ENCODE measurements around the gene VAT1.

Gene VAT1

GRCh38 chr17:43031666-43032065 is 9.5 kb upstream of the VAT1 start:
- no peaks in the 10 kb centered on the region for H3K36me3 ChIP-seq (replicated peaks)
- no peak for DNase-seq
- no peak overlapping the region for H3K27ac ChIP-seq
- H3K4me3 ChIP-seq (ENCODE audit: low read depth, low read length) = no peak overlapping the region
- no peak for TF ChIP-seq CTCF (IDR thresholded peaks at IDR 0.05; ENCODE audit: low read depth, low read length, missing control alignments)
- H3K27me3 ChIP-seq (replicated peaks) = no peaks in the 10 kb centered on the region
- in situ Hi-C loops (cut with HindIII; ENCODE audit: low pct_ligation_motif_present, low sequenced_read_pairs) = no loop called here

GRCh38 chr17:43030137-43030767 is 8.1 kb upstream of the VAT1 start:
- H3K36me3 ChIP-seq (replicated peaks) = no peaks in the 10 kb centered on the region
- no peak overlapping the region for H3K4me3 ChIP-seq (ENCODE audit: low read depth, low read length)
- H3K27ac ChIP-seq = no peak overlapping the region
- DNase-seq = no peak
- no peaks in the 10 kb centered on the region for H3K27me3 ChIP-seq (replicated peaks)
- in situ Hi-C loops (cut with HindIII; ENCODE audit: low pct_ligation_motif_present, low sequenced_read_pairs) = no loop called here
- TF ChIP-seq CTCF (IDR thresholded peaks at IDR 0.05; ENCODE audit: low read depth, low read length, missing control alignments) = no peak

- no peak for DNase-seq
- Histone ChIP-seq H3K27me3 (replicated peaks) (no peaks in the 10 kb centered on the region), H3K36me3 (replicated peaks) (no peaks in the 10 kb centered on the region), H3K4me3 (ENCODE audit: low read depth, low read length) (no peak overlapping the region), H3K27ac (no peak overlapping the region)
- in situ Hi-C loops (cut with HindIII; ENCODE audit: low pct_ligation_motif_present, low sequenced_read_pairs) = no loop called here
- no peak for TF ChIP-seq CTCF (IDR thresholded peaks at IDR 0.05; ENCODE audit: low read depth, low read length, missing control alignments)
Observed at GRCh38 chr17:43028221-43028861, 6.2 kb upstream of the VAT1 start.

- no peak for TF ChIP-seq CTCF (IDR thresholded peaks at IDR 0.05; ENCODE audit: low read depth, low read length, missing control alignments)
- DNase-seq = no peak
- Histone ChIP-seq H3K4me3 (ENCODE audit: low read depth, low read length) (no peak overlapping the region), H3K27me3 (replicated peaks) (no peaks in the 10 kb centered on the region), H3K27ac (no peak overlapping the region), H3K36me3 (replicated peaks) (no peaks in the 10 kb centered on the region)
- in situ Hi-C loops (cut with HindIII; ENCODE audit: low pct_ligation_motif_present, low sequenced_read_pairs) = no loop called here
Observed at GRCh38 chr17:43027091-43028032, 5.2 kb upstream of the VAT1 start.

GRCh38 chr17:43026595-43026994 is 4.4 kb upstream of the VAT1 start:
- no peak overlapping the region for H3K4me3 ChIP-seq (ENCODE audit: low read depth, low read length)
- in situ Hi-C loops (cut with HindIII; ENCODE audit: low pct_ligation_motif_present, low sequenced_read_pairs) = no loop called here
- no peak for DNase-seq
- no peaks in the 10 kb centered on the region for H3K27me3 ChIP-seq (replicated peaks)
- no peak for TF ChIP-seq CTCF (IDR thresholded peaks at IDR 0.05; ENCODE audit: low read depth, low read length, missing control alignments)
- no peak overlapping the region for H3K27ac ChIP-seq
- no peaks in the 10 kb centered on the region for H3K36me3 ChIP-seq (replicated peaks)
